Stomach (tissue), 4 donors: Measurements from ENCODE around the gene SPOP.

Source experiments
- POLR2A ChIP-seq, 4 donors: fragments of 450-650 bp; IDR thresholded peaks; one replicate each; pipeline ENCODE4 v1.6.1; 2016; ENCODE audit warnings: antibody characterized with exemption in 4 of 4, control low read depth in 2 of 4, mild to moderate bottlenecking in 1 of 4, moderate library complexity in 1 of 4
- TF ChIP-seq, protein P1 (sequence below), 7 experiments: fragments of 450-650 bp in 4 of 7; fragments of 200-600 bp in 3 of 7; sonication (generic) in 3 of 7; IDR thresholded peaks; one replicate each; pipeline ENCODE4 v1.5.1; 2016 to 2019; ENCODE audit warnings: antibody characterized with exemption in 7 of 7, control low read depth in 2 of 7, mild to moderate bottlenecking in 1 of 7

DNA sequence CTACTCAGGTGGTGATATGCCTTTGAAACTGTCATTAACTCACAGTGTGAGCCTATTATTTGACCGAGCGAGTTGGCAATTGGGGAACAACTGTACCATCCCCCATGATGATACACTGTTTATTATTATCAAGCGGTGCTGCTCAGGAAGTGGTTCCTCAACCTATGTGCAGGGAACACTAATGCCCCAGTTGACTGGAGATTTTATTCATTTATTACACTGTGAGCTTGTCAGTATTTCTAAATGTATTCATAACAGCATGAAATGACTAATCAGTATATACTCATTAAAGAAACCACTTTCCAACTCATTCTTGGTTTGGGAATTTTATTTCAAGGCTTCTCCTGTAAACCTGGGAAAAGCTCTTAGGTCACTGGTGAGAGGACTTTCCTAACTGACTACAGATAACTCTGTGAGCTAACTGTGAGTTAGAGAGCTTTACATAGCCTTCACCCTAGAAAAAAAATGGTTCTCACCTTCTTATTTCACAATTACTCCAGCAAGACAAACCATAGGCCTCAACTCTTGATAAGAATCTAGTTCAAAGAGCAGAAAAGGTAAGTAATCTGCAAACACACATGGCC is 59.8 kb downstream of the SPOP start:
- TF ChIP-seq, protein P1, sequence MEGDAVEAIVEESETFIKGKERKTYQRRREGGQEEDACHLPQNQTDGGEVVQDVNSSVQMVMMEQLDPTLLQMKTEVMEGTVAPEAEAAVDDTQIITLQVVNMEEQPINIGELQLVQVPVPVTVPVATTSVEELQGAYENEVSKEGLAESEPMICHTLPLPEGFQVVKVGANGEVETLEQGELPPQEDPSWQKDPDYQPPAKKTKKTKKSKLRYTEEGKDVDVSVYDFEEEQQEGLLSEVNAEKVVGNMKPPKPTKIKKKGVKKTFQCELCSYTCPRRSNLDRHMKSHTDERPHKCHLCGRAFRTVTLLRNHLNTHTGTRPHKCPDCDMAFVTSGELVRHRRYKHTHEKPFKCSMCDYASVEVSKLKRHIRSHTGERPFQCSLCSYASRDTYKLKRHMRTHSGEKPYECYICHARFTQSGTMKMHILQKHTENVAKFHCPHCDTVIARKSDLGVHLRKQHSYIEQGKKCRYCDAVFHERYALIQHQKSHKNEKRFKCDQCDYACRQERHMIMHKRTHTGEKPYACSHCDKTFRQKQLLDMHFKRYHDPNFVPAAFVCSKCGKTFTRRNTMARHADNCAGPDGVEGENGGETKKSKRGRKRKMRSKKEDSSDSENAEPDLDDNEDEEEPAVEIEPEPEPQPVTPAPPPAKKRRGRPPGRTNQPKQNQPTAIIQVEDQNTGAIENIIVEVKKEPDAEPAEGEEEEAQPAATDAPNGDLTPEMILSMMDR (IDR thresholded peaks at IDR 0.05) = no peak
- no peak for TF ChIP-seq POLR2A (IDR thresholded peaks at IDR 0.05)
